ENCODE measurements around the gene SLC28A3.

Gene SLC28A3

GRCh38 chr9:84296146-84296843, 44.3 kb downstream of the SLC28A3 start:
- no peak overlapping the region for H3K56ac ChIP-seq (ENCODE audit: low read length)
- H2BK15ac ChIP-seq (replicated peaks; ENCODE audit: low read depth), result no peak overlapping the region
- H2BK120ac ChIP-seq (ENCODE audit: low read depth, low read length), result no peak overlapping the region
- no peaks in the 10 kb centered on the region for H3K27me3 ChIP-seq (ENCODE audit: insufficient read depth, low read length, poor library complexity)
- no peak overlapping the region for H4K8ac ChIP-seq (ENCODE audit: low read depth, low read length)
- no peak overlapping the region for H3K23ac ChIP-seq (ENCODE audit: low read length)
- no peaks in the 10 kb centered on the region for H3K79me1 ChIP-seq (ENCODE audit: low read length)
- H3K4ac ChIP-seq (ENCODE audit: low read depth, low read length), result no peak overlapping the region
- H4K5ac ChIP-seq (ENCODE audit: low read length), result no peak overlapping the region
- H3K79me2 ChIP-seq (ENCODE audit: control insufficient read depth, insufficient read depth, low read length), result no peaks in the 10 kb centered on the region
- H3K27ac ChIP-seq (ENCODE audit: low read depth, low read length), result no peak overlapping the region
- no peak overlapping the region for H3K4me3 ChIP-seq (ENCODE audit: low read length)
- DNase-seq, result no peak
- H3K9ac ChIP-seq (ENCODE audit: low read length), result no peak overlapping the region
- no peak overlapping the region for H3K18ac ChIP-seq (ENCODE audit: low read length)
- H3K4me2 ChIP-seq (ENCODE audit: low read length), result no peak overlapping the region
- no peaks in the 10 kb centered on the region for H3K36me3 ChIP-seq (ENCODE audit: control insufficient read depth, insufficient read depth, low read length)
- no peaks in the 10 kb centered on the region for H3K4me1 ChIP-seq (ENCODE audit: control insufficient read depth, low read depth, low read length)
- H2BK5ac ChIP-seq (ENCODE audit: low read length), result no peak overlapping the region
- WGBS (ENCODE audit: extremely low coverage, insufficient coverage, low lambda C conversion rate), result no CpG with 5 or more reads among the region's 7 CpGs
- H2AK5ac ChIP-seq (ENCODE audit: low read length), result no peak overlapping the region

DNA sequence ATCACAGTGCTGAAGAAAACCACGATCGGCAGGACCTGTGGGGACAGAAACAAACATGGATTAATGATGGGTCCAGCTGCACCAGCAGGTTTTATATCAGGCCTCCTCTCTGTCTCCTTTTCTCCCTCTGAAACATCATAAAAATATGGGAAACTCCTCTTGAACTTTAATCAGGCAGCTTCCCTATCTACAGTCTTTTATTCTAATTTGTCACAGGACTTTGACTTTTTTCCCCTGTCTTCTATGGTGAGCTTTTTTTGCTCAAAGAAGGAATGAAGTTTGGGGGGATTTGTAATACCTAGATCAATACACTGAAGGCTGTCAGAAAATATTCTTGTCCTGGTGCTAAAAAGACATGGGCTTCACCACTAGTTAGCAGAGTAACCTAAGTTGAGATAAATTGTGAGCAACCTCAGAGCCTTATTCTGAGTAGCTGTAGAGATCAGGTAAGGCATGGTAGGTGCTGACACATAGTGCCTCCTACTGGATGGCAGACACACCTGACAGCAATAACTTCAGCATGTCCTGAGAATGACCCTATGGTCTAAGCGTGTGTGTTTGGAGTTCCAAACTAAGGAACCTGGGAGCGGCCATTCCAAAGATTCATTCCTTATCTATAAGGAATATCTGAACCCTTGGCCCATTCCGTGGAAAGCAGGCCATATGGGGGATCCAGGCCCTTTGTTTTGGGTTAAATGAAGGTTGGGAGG, 46.2 kb downstream of the SLC28A3 start:
- Histone ChIP-seq H2BK5ac (ENCODE audit: low read length) (no peak overlapping the region), H3K79me2 (ENCODE audit: control insufficient read depth, insufficient read depth, low read length) (no peaks in the 10 kb centered on the region)
- WGBS (ENCODE audit: extremely low coverage, insufficient coverage, low lambda C conversion rate), result no CpG with 5 or more reads among the region's 5 CpGs

GRCh38 chr9:84293001-84293798, 47.4 kb downstream of the SLC28A3 start:
- no peaks in the 10 kb centered on the region for H3K79me2 ChIP-seq (ENCODE audit: control insufficient read depth, insufficient read depth, low read length)
- no CpG with 5 or more reads among the region's 4 CpGs for WGBS (ENCODE audit: extremely low coverage, insufficient coverage, low lambda C conversion rate)

More for the DNA sequence above, 46.2 kb downstream of the SLC28A3 start:
- Histone ChIP-seq H3K18ac (ENCODE audit: low read length) (no peak overlapping the region), H3K27ac (ENCODE audit: low read depth, low read length) (no peak overlapping the region), H3K4ac (ENCODE audit: low read depth, low read length) (no peak overlapping the region), H3K23ac (ENCODE audit: low read length) (no peak overlapping the region), H3K36me3 (ENCODE audit: control insufficient read depth, insufficient read depth, low read length) (no peaks in the 10 kb centered on the region), H2BK15ac (replicated peaks; ENCODE audit: low read depth) (no peak overlapping the region), H2BK120ac (ENCODE audit: low read depth, low read length) (no peak overlapping the region), H3K9ac (ENCODE audit: low read length) (no peak overlapping the region), H4K8ac (ENCODE audit: low read depth, low read length) (no peak overlapping the region), H3K79me1 (ENCODE audit: low read length) (no peaks in the 10 kb centered on the region), H3K56ac (ENCODE audit: low read length) (no peak overlapping the region), H4K5ac (ENCODE audit: low read length) (no peak overlapping the region), H3K27me3 (ENCODE audit: insufficient read depth, low read length, poor library complexity) (no peaks in the 10 kb centered on the region), H2AK5ac (ENCODE audit: low read length) (no peak overlapping the region), H3K4me2 (ENCODE audit: low read length) (no peak overlapping the region), H3K4me3 (ENCODE audit: low read length) (no peak overlapping the region), H3K4me1 (ENCODE audit: control insufficient read depth, low read depth, low read length) (no peaks in the 10 kb centered on the region)
- peak; percentile 77 for DNase-seq

GRCh38 chr9:84285381-84285780, 55.2 kb downstream of the SLC28A3 start:
- H2BK120ac ChIP-seq (ENCODE audit: low read depth, low read length), result no peak overlapping the region
- no peak overlapping the region for H3K4ac ChIP-seq (ENCODE audit: low read depth, low read length)
- H2BK15ac ChIP-seq (replicated peaks; ENCODE audit: low read depth), result no peak overlapping the region
- H3K4me2 ChIP-seq (ENCODE audit: low read length), result no peak overlapping the region
- no peaks in the 10 kb centered on the region for H3K4me1 ChIP-seq (ENCODE audit: control insufficient read depth, low read depth, low read length)
- H3K27ac ChIP-seq (ENCODE audit: low read depth, low read length), result no peak overlapping the region
- no peak overlapping the region for H3K23ac ChIP-seq (ENCODE audit: low read length)
- H2BK5ac ChIP-seq (ENCODE audit: low read length), result no peak overlapping the region
- H3K56ac ChIP-seq (ENCODE audit: low read length), result no peak overlapping the region
- H4K8ac ChIP-seq (ENCODE audit: low read depth, low read length), result no peak overlapping the region
- no peak overlapping the region for H3K18ac ChIP-seq (ENCODE audit: low read length)
- H2AK5ac ChIP-seq (ENCODE audit: low read length), result no peak overlapping the region
- H4K5ac ChIP-seq (ENCODE audit: low read length), result no peak overlapping the region
- no peak for DNase-seq
- no peak overlapping the region for H3K4me3 ChIP-seq (ENCODE audit: low read length)
- H3K27me3 ChIP-seq (ENCODE audit: insufficient read depth, low read length, poor library complexity), result no peaks in the 10 kb centered on the region
- H3K36me3 ChIP-seq (ENCODE audit: control insufficient read depth, insufficient read depth, low read length), result no peaks in the 10 kb centered on the region
- no peaks in the 10 kb centered on the region for H3K79me1 ChIP-seq (ENCODE audit: low read length)
- no CpG with 5 or more reads among the region's 2 CpGs for WGBS (ENCODE audit: extremely low coverage, insufficient coverage, low lambda C conversion rate)
- H3K79me2 ChIP-seq (ENCODE audit: control insufficient read depth, insufficient read depth, low read length), result no peaks in the 10 kb centered on the region
- no peak overlapping the region for H3K9ac ChIP-seq (ENCODE audit: low read length)

More at GRCh38 chr9:84293001-84293798, 47.4 kb downstream of the SLC28A3 start:
- Histone ChIP-seq H3K27me3 (ENCODE audit: insufficient read depth, low read length, poor library complexity) (no peaks in the 10 kb centered on the region), H3K9ac (ENCODE audit: low read length) (no peak overlapping the region), H3K23ac (ENCODE audit: low read length) (no peak overlapping the region), H2BK120ac (ENCODE audit: low read depth, low read length) (no peak overlapping the region), H2BK5ac (ENCODE audit: low read length) (no peak overlapping the region), H3K18ac (ENCODE audit: low read length) (no peak overlapping the region), H4K8ac (ENCODE audit: low read depth, low read length) (no peak overlapping the region), H3K4me3 (ENCODE audit: low read length) (no peak overlapping the region), H3K36me3 (ENCODE audit: control insufficient read depth, insufficient read depth, low read length) (no peaks in the 10 kb centered on the region), H3K27ac (ENCODE audit: low read depth, low read length) (no peak overlapping the region), H2BK15ac (replicated peaks; ENCODE audit: low read depth) (no peak overlapping the region), H4K5ac (ENCODE audit: low read length) (no peak overlapping the region), H2AK5ac (ENCODE audit: low read length) (no peak overlapping the region), H3K56ac (ENCODE audit: low read length) (no peak overlapping the region), H3K4me2 (ENCODE audit: low read length) (no peak overlapping the region), H3K79me1 (ENCODE audit: low read length) (no peaks in the 10 kb centered on the region), H3K4me1 (ENCODE audit: control insufficient read depth, low read depth, low read length) (no peaks in the 10 kb centered on the region), H3K4ac (ENCODE audit: low read depth, low read length) (no peak overlapping the region)
- no peak for DNase-seq

DNA sequence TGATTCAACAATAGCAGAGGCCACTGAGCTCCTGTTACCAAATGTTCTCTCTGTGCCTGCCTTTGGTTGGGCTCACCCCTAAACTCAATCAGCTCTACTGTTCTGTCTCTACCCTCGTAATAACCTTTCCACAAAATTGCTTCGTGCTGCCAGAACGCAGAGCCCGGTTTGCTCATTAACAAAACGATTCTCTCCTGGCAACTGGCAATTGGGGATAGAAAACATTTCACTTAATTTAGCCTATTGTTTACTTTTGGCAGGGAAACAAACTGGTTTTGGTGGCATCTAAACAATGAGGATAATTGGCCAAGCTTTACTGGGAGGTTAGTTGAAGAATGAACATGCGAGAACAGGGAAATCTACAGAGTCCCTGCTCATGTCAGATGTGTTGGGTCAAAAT, 56.6 kb downstream of the SLC28A3 start:
- Histone ChIP-seq H3K56ac (ENCODE audit: low read length) (no peak overlapping the region), H3K27ac (ENCODE audit: low read depth, low read length) (no peak overlapping the region), H3K4me2 (ENCODE audit: low read length) (no peak overlapping the region), H3K4ac (ENCODE audit: low read depth, low read length) (no peak overlapping the region), H3K4me1 (ENCODE audit: control insufficient read depth, low read depth, low read length) (no peaks in the 10 kb centered on the region), H2BK120ac (ENCODE audit: low read depth, low read length) (no peak overlapping the region), H4K8ac (ENCODE audit: low read depth, low read length) (no peak overlapping the region), H3K23ac (ENCODE audit: low read length) (no peak overlapping the region), H4K5ac (ENCODE audit: low read length) (no peak overlapping the region), H2BK15ac (replicated peaks; ENCODE audit: low read depth) (no peak overlapping the region), H3K9ac (ENCODE audit: low read length) (no peak overlapping the region), H3K36me3 (ENCODE audit: control insufficient read depth, insufficient read depth, low read length) (no peaks in the 10 kb centered on the region), H3K79me2 (ENCODE audit: control insufficient read depth, insufficient read depth, low read length) (no peaks in the 10 kb centered on the region), H3K79me1 (ENCODE audit: low read length) (no peaks in the 10 kb centered on the region), H3K4me3 (ENCODE audit: low read length) (no peak overlapping the region), H3K18ac (ENCODE audit: low read length) (no peak overlapping the region), H2AK5ac (ENCODE audit: low read length) (no peak overlapping the region), H2BK5ac (ENCODE audit: low read length) (no peak overlapping the region), H3K27me3 (ENCODE audit: insufficient read depth, low read length, poor library complexity) (no peaks in the 10 kb centered on the region)
- no peak for DNase-seq
- no CpG with 5 or more reads among the region's 6 CpGs for WGBS (ENCODE audit: extremely low coverage, insufficient coverage, low lambda C conversion rate)
